Panc1 (cell line): ENCODE results near the gene CDK5RAP2.
"Not testable (repeated sequence)": the region's sequence is repeated elsewhere in the genome, so short reads cannot be mapped to it uniquely, and the experiment has no call there.

ENCODE experiments used
- SIN3A ChIP-seq: IDR thresholded peaks from 2 replicates; pipeline ENCODE4 v1.6.1; 2012; ENCODE audit warnings: low read depth, mild to moderate bottlenecking, low read length, moderate library complexity, borderline replicate concordance; ENCODE audit not compliant: insufficient read depth
- TF ChIP-seq, protein P1 (sequence below): fragments of 450-650 bp; IDR thresholded peaks from 2 replicates; pipeline ENCODE4 v1.5.1; 2017; ENCODE audit warnings: mild to moderate bottlenecking

DNA sequence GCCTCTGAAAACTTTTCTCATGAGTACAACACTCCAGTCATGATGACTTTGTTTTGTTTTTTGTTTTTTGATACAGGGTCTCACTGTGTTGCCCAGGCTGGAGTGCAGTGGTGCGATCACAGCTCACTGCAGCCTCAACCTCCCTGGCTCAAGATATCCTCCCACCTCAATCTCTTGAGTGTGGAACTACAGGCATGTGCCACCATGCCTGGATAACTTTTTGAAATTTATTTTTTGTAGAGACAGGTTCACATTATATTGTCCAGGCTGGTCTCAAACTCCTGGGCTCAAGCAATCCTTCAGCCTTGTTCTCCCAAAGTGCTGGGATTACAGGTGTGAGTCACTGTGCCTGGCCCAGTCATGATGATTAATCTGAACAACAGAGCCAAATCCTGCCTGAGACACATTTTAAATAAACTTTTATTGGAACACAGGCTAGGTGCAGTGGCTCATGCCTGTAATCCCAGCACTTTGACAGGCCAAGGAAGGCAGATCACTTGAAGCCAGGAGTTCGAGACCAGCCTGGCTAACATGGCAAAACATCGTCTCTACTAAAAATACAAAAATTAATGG lies 49.0 kb upstream of the CDK5RAP2 start:
- TF ChIP-seq, protein P1, sequence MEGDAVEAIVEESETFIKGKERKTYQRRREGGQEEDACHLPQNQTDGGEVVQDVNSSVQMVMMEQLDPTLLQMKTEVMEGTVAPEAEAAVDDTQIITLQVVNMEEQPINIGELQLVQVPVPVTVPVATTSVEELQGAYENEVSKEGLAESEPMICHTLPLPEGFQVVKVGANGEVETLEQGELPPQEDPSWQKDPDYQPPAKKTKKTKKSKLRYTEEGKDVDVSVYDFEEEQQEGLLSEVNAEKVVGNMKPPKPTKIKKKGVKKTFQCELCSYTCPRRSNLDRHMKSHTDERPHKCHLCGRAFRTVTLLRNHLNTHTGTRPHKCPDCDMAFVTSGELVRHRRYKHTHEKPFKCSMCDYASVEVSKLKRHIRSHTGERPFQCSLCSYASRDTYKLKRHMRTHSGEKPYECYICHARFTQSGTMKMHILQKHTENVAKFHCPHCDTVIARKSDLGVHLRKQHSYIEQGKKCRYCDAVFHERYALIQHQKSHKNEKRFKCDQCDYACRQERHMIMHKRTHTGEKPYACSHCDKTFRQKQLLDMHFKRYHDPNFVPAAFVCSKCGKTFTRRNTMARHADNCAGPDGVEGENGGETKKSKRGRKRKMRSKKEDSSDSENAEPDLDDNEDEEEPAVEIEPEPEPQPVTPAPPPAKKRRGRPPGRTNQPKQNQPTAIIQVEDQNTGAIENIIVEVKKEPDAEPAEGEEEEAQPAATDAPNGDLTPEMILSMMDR = not testable (repeated sequence)
- TF ChIP-seq SIN3A = not testable (repeated sequence)
